OCI-LY7 (cell line): ENCODE data around the gene CD300A. TPM values are rescaled to one million over a fixed set of nuclear protein-coding genes. Genes with fewer than 3 reads are reported as not detected.

Source experiments
- BruUV-seq: library from RNA; stranded (reverse); fragments of 400-500 nt; replicated peaks from 2 replicates; lab custom pipeline; 2021; lab: Mats Ljungman, UMichigan
- CTCF ChIA-PET: fragments of 300-600 bp; sonication (Branson Sonifier 250); formaldehyde crosslinking; loops from one replicate; lab custom pipeline; 2022; ENCODE audit warnings: antibody characterized with exemption; ENCODE audit not compliant: unreplicated experiment; lab: Charles Lee
- POLR2A ChIA-PET: fragments of 300-600 bp; sonication (Branson Sonifier 250); formaldehyde crosslinking; loops from one replicate; lab custom pipeline; 2022; ENCODE audit warnings: antibody characterized with exemption; lab: Charles Lee
- DNase-seq: peaks from one replicate; pipeline ENCODE4 v3.0.0-alpha.2; 2015; ENCODE audit warnings: low spot score
- H2AFZ ChIP-seq: fragments of 200-600 bp; sonication (generic), shearing (Covaris generic); 2 replicates; pipeline ENCODE4 v1.6.1; 2014; ENCODE audit warnings: mild to moderate bottlenecking, antibody characterized with exemption, low read length, moderate library complexity
- H3K27ac ChIP-seq: fragments of 200-600 bp; sonication (generic); 2 replicates; pipeline ENCODE4 v1.5.1; 2014; ENCODE audit warnings: mixed run types, low read depth, mild to moderate bottlenecking, moderate library complexity, low read length, inconsistent platforms; ENCODE audit not compliant: poor library complexity, severe bottlenecking
- H3K36me3 ChIP-seq: fragments of 200-600 bp; sonication (generic); 2 replicates; pipeline ENCODE4 v1.6.1; 2014; ENCODE audit warnings: mild to moderate bottlenecking, antibody characterized with exemption, low read length, moderate library complexity, mixed read lengths; ENCODE audit not compliant: insufficient read depth
- H3K4me1 ChIP-seq: fragments of 200-600 bp; sonication (generic); 2 replicates; pipeline ENCODE4 v1.5.1; 2014; ENCODE audit warnings: mild to moderate bottlenecking, low read length; ENCODE audit not compliant: insufficient read depth, poor library complexity, severe bottlenecking
- H3K4me2 ChIP-seq: fragments of 200-600 bp; sonication (generic); 2 replicates; pipeline ENCODE4 v1.6.1; 2014; ENCODE audit warnings: mild to moderate bottlenecking, low read length
- H3K4me3 ChIP-seq: fragments of 200-600 bp; sonication (generic); 2 replicates; pipeline ENCODE4 v1.5.1; 2014; ENCODE audit warnings: mild to moderate bottlenecking, low read depth, low read length; ENCODE audit not compliant: poor library complexity, severe bottlenecking
- H3K79me2 ChIP-seq: fragments of 200-600 bp; sonication (generic); 2 replicates; pipeline ENCODE4 v1.6.1; 2016; ENCODE audit warnings: low read depth, mild to moderate bottlenecking, low read length, moderate library complexity, mixed read lengths; ENCODE audit not compliant: insufficient read depth
- H3K9me2 ChIP-seq: fragments of 200-600 bp; sonication (generic); 2 replicates; pipeline ENCODE4 v1.6.1; 2016; ENCODE audit warnings: mild to moderate bottlenecking, low read length, mixed read lengths; ENCODE audit not compliant: insufficient read depth
- H3K9me3 ChIP-seq: fragments of 200-600 bp; sonication (generic); 2 replicates; pipeline ENCODE4 v1.6.1; 2014; ENCODE audit warnings: mild to moderate bottlenecking, mixed run types, low read length, mixed read lengths
- H4K20me1 ChIP-seq: fragments of 200-600 bp; sonication (generic); 2 replicates; pipeline ENCODE4 v1.6.1; 2014; ENCODE audit warnings: mild to moderate bottlenecking, antibody characterized with exemption, low read length, moderate library complexity, mixed read lengths; ENCODE audit not compliant: insufficient read depth
- CTCF ChIP-seq: fragments of 200-600 bp; sonication (generic); conservative IDR thresholded peaks from 2 replicates; pipeline ENCODE4 v1.5.1; 2014; ENCODE audit warnings: mild to moderate bottlenecking, antibody characterized with exemption, low read length, moderate library complexity, mixed read lengths
- EZH2phosphoT487 ChIP-seq: fragments of 200-600 bp; sonication (generic); IDR thresholded peaks from 2 replicates; pipeline ENCODE4 v1.6.1; 2018; ENCODE audit warnings: low read depth, borderline replicate concordance, mild to moderate bottlenecking, mixed run types, antibody characterized with exemption, low read length, moderate library complexity, mixed read lengths
- intact Hi-C: fragments of 100-400 bp; cut with micrococcal nuclease; formaldehyde crosslinking; loops from one replicate; pipeline ENCODE4 v1.10.0; 2022; ENCODE audit not compliant: unreplicated experiment
- total RNA-seq, 2 experiments: library from RNA; depleted of rRNA in 1 of 2; stranded (reverse); fragments of >200 nt in 1 of 2; shearing (Covaris generic) in 1 of 2; gene quantifications; 2 replicates each; pipeline ENCODE4 v1.2.3, GENCODE V29; 2014 to 2022

Gene CD300A
- total RNA-seq, 2 experiments from 2014 or later = 3.5 to 6.7 TPM

- no peak overlapping the region for H3K4me3 ChIP-seq
- peak; percentile 69 for DNase-seq
- no peaks in the 10 kb centered on the region for H3K9me3 ChIP-seq
- H3K4me1 ChIP-seq = peaks cover 6% of the 10 kb centered on the region
- peak; percentile 100 for TF ChIP-seq CTCF
- no peak for TF ChIP-seq EZH2phosphoT487
- no peaks in the 10 kb centered on the region for H3K36me3 ChIP-seq
- BruUV-seq = no TSS peak
- H3K27ac ChIP-seq = no peak overlapping the region
- H2AFZ ChIP-seq = no peak overlapping the region
- intact Hi-C loops = loop anchor here (1.0 to 5.0 kb wide), 3 partner anchors 20 to 300 kb away; partner anchors contain the start of gene RAB37
- no peak overlapping the region for H3K4me2 ChIP-seq
- CTCF ChIA-PET = interaction anchor here (0.6 to 1.5 kb wide), 3 partner anchors 11 to 34 kb away, joined by 3 read pairs; no protein-coding TSS in a partner anchor
- no peaks in the 10 kb centered on the region for H3K9me2 ChIP-seq
- no peaks in the 10 kb centered on the region for H4K20me1 ChIP-seq
- POLR2A ChIA-PET = interaction anchor here (0.7 kb wide), 1 partner anchor 154 kb away, joined by 3 read pairs; no protein-coding TSS in a partner anchor
- no peaks in the 10 kb centered on the region for H3K79me2 ChIP-seq
Observed at GRCh38 chr17:74437702-74438101, 28.7 kb upstream of the CD300A start.

GRCh38 chr17:74439691-74440567, 26.5 kb upstream of the CD300A start:
- no peaks in the 10 kb centered on the region for H3K79me2 ChIP-seq
- H3K9me3 ChIP-seq = no peaks in the 10 kb centered on the region
- H3K4me1 ChIP-seq = peaks cover 22% of the 10 kb centered on the region
- DNase-seq = no peak
- no TSS peak for BruUV-seq
- H3K4me2 ChIP-seq = no peak overlapping the region
- H4K20me1 ChIP-seq = no peaks in the 10 kb centered on the region
- H2AFZ ChIP-seq = no peak overlapping the region
- H3K9me2 ChIP-seq = no peaks in the 10 kb centered on the region
- intact Hi-C loops = loop anchor here (5.0 kb wide), 1 partner anchor 297 kb away; the partner anchor contains the start of gene RAB37
- TF ChIP-seq CTCF (no peak), EZH2phosphoT487 (no peak)
- ChIA-PET CTCF (no interaction called here), POLR2A (interaction anchor here (1.1 kb wide), 1 partner anchor 14 kb away, joined by 5 read pairs; no protein-coding TSS in a partner anchor)
- no peaks in the 10 kb centered on the region for H3K36me3 ChIP-seq
- no peak overlapping the region for H3K27ac ChIP-seq
- no peak overlapping the region for H3K4me3 ChIP-seq

- intact Hi-C loops = no loop called here
Observed at GRCh38 chr17:74441537-74441936, 24.9 kb upstream of the CD300A start.

More at GRCh38 chr17:74441537-74441936, 24.9 kb upstream of the CD300A start:
- Histone ChIP-seq H3K79me2 (no peaks in the 10 kb centered on the region), H4K20me1 (no peaks in the 10 kb centered on the region), H2AFZ (no peak overlapping the region), H3K4me2 (no peak overlapping the region), H3K27ac (no peak overlapping the region), H3K4me1 (peaks cover 22% of the 10 kb centered on the region), H3K9me3 (no peaks in the 10 kb centered on the region), H3K9me2 (no peaks in the 10 kb centered on the region), H3K4me3 (no peak overlapping the region), H3K36me3 (no peaks in the 10 kb centered on the region)
- BruUV-seq = no TSS peak
- POLR2A ChIA-PET = interaction anchor here (0.6 kb wide), 1 partner anchor 300 kb away, joined by 3 read pairs; no protein-coding TSS in a partner anchor
- TF ChIP-seq CTCF = no peak
- no peak for TF ChIP-seq EZH2phosphoT487
- CTCF ChIA-PET = no interaction called here
- no peak for DNase-seq
